ENCODE data around the gene FKBP1A. TPM values are rescaled to one million over a fixed set of nuclear protein-coding genes. Genes with fewer than 3 reads are reported as not detected.

The FKBP1A gene
- total and polyA plus RNA-seq, 9 of the 15 experiments (the other 6 are each of a cell fraction or from before 2014, with no cell fraction given) = 48.8 to 502 (median 89.6) TPM

DNA sequence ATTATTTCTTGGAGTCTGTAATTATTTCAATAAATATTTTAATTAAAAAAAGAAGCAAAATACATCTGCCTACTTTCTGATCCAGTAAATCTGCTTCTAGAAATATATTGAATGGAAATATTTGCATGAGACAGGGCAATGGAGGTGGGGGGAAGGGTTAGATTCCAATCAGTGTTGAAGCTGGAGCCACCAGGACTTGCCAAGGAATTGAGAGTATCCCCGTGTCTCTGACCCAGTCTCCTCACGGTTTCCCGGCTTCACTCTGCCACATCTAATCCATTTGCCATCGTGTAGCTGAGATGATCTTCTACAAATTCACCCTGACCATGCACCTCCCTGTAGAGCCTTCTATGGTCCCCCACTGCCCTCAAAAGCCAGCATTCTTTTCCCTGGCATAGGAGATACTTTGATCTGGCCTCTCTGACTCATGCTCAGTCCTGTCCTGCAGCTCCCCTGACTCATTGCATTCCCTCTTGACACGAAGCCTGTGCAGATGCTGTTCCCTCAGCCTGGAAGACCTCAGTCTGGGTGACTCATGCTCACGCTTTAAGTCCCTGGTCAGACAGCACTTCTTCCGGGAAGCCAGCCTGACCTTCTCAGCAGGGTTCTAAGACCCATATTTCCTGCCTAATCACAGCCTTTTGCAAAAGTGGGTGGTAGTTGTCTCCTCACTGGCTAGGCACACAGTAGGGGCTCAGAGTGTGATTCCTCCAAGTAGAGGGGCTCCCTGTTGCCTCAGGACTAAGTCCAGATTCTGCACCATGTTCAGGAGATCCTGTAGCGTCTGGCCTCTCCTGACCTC lies 23.0 kb upstream of the FKBP1A start:
- CTCF ChIA-PET (ENCODE audit: low intra/inter-chr PET ratio) = no interaction called here
- Histone ChIP-seq H3K36me3 (ENCODE audit: control insufficient read depth, insufficient read depth, low read length) (no peaks in the 10 kb centered on the region), H3K27ac (ENCODE audit: extremely low read depth, low read depth, low read length) (no peak overlapping the region), H3K4me1 (replicated peaks in 1 of 2; ENCODE audit: control insufficient read depth in 2 of 2, insufficient read depth in 2 of 2, low read length in 2 of 2) (peaks cover 5 to 6% of the 10 kb centered on the region in 2 experiments; a peak in 4 of 5 replicates), H3K9ac (ENCODE audit: insufficient read depth in 1 of 2, low read depth in 2 of 2, low read length in 2 of 2) (no peak overlapping the region), H4K20me1 (replicated peaks; ENCODE audit: control insufficient read depth, insufficient read depth, low read length) (no peaks in the 10 kb centered on the region), H3K4me2 (ENCODE audit: insufficient read depth, low read length) (peak overlapping the region; percentile 7; the same call in 1 of the 2 replicates), H3K9me1 (ENCODE audit: control insufficient read depth, insufficient read depth, low read length) (no peaks in the 10 kb centered on the region), H3K79me2 (ENCODE audit: control insufficient read depth, insufficient read depth, low read length) (no peaks in the 10 kb centered on the region), H3K4me3 (no peak overlapping the region), H3K27me3 (ENCODE audit: control insufficient read depth in 2 of 2, insufficient read depth in 2 of 2, low read length in 2 of 2) (no peaks in the 10 kb centered on the region), H2AFZ (ENCODE audit: low read depth, low read length) (peak overlapping the region; percentile 34; the same call in 1 of the 2 replicates), H3K9me3 (replicated peaks; ENCODE audit: control insufficient read depth, insufficient read depth, low read depth, low read length) (no peaks in the 10 kb centered on the region)
- WGBS (ENCODE audit: insufficient coverage, low coverage, missing lambda C conversion rate) = 9% methylated on average over 7 of the region's 8 CpGs
- ATAC-seq = peak; percentile 90
- FAIRE-seq = peak; percentile 94
- in situ Hi-C loops (cut with MboI) (no loop called here), intact Hi-C loops (cut with micrococcal nuclease) (no loop called here)
- POLR2A ChIA-PET = interaction anchor here (0.6 to 0.8 kb wide), 2 partner anchors 25 to 53 kb away, joined by 4 read pairs; no protein-coding TSS in a partner anchor
- no TSS peak for BruUV-seq (replicated peaks)
- DNase-seq (ENCODE audit: extremely low read depth in 1 of 4, low spot score in 3 of 4) = peak; percentile 35 to 78 (median 54)
- TF ChIP-seq ETV1 (tag; conservative IDR thresholded peaks at IDR 0.05; ENCODE audit: low read depth) = peak; percentile 74
- TF ChIP-seq TCF3 (CRISPR knock-in tag; IDR thresholded peaks at IDR 0.05) = peak; percentile 37
- TF ChIP-seq, protein P1, sequence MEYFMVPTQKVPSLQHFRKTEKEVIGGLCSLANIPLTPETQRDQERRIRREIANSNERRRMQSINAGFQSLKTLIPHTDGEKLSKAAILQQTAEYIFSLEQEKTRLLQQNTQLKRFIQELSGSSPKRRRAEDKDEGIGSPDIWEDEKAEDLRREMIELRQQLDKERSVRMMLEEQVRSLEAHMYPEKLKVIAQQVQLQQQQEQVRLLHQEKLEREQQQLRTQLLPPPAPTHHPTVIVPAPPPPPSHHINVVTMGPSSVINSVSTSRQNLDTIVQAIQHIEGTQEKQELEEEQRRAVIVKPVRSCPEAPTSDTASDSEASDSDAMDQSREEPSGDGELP (CRISPR knock-in tag; IDR thresholded peaks at IDR 0.05; ENCODE audit: borderline replicate concordance) = peak; percentile 47; the same call in 1 of the 2 replicates
- TF ChIP-seq NFE2L1 (tag; IDR thresholded peaks at IDR 0.05; ENCODE audit: borderline replicate concordance, low read depth) = no peak
- TF ChIP-seq TRIM24 (IDR thresholded peaks at IDR 0.05) = peak; percentile 71 to 86
- TF ChIP-seq, protein P2, sequence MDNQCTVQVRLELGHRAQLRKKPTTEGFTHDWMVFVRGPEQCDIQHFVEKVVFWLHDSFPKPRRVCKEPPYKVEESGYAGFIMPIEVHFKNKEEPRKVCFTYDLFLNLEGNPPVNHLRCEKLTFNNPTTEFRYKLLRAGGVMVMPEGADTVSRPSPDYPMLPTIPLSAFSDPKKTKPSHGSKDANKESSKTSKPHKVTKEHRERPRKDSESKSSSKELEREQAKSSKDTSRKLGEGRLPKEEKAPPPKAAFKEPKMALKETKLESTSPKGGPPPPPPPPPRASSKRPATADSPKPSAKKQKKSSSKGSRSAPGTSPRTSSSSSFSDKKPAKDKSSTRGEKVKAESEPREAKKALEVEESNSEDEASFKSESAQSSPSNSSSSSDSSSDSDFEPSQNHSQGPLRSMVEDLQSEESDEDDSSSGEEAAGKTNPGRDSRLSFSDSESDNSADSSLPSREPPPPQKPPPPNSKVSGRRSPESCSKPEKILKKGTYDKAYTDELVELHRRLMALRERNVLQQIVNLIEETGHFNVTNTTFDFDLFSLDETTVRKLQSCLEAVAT (IDR thresholded peaks at IDR 0.05) = peak in 1 of 2 experiments; percentile 63; a peak in 1 of 4 replicates
- peak; percentile 77 for TF ChIP-seq ATF7 (IDR thresholded peaks at IDR 0.05)
- TF ChIP-seq ZNF24 (IDR thresholded peaks at IDR 0.05) = 0 out of 2 replicates have a peak, but pooled peaks have one; percentile 63
- peak; percentile 63; the same call in 1 of the 2 replicates for TF ChIP-seq TEAD4 (IDR thresholded peaks at IDR 0.05; ENCODE audit: low read length)
- no peak for TF ChIP-seq TEAD4 (CRISPR knock-in tag; IDR thresholded peaks at IDR 0.05; ENCODE audit: borderline replicate concordance)
- TF ChIP-seq EHMT2 (IDR thresholded peaks at IDR 0.05) = peak; percentile 49; the same call in 1 of the 2 replicates
- 0 out of 2 replicates have a peak, but pooled peaks have one; percentile 16 for TF ChIP-seq MAFF (IDR thresholded peaks at IDR 0.05; ENCODE audit: low read length)
- TF ChIP-seq, protein P3, sequence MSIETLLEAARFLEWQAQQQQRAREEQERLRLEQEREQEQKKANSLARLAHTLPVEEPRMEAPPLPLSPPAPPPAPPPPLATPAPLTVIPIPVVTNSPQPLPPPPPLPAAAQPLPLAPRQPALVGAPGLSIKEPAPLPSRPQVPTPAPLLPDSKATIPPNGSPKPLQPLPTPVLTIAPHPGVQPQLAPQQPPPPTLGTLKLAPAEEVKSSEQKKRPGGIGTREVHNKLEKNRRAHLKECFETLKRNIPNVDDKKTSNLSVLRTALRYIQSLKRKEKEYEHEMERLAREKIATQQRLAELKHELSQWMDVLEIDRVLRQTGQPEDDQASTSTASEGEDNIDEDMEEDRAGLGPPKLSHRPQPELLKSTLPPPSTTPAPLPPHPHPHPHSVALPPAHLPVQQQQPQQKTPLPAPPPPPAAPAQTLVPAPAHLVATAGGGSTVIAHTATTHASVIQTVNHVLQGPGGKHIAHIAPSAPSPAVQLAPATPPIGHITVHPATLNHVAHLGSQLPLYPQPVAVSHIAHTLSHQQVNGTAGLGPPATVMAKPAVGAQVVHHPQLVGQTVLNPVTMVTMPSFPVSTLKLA (conservative IDR thresholded peaks at IDR 0.05) = 0 out of 4 replicates have a peak, but pooled peaks of 1 of the 2 experiments have one; percentile 35
- 0 out of 2 replicates have a peak, but pooled peaks have one; percentile 34 for TF ChIP-seq ZNF584 (CRISPR knock-in tag; IDR thresholded peaks at IDR 0.05; ENCODE audit: low read depth)
- TF ChIP-seq MAFK (IDR thresholded peaks at IDR 0.05; ENCODE audit: low read length) = 0 out of 2 replicates have a peak, but pooled peaks have one; percentile 41

Measured in K562 (cell line).